GM12878 (cell line): ENCODE results near the gene SLAMF9. TPM values are rescaled to one million over a fixed set of nuclear protein-coding genes. Genes with fewer than 3 reads are reported as not detected.

Source experiments
- ATAC-seq: fragments of 200-7000 bp; cut with Tn5 transposase; 3 replicates; pipeline ENCODE4 v1.9.1; 2020; ENCODE audit warnings: mild to moderate bottlenecking, moderate library complexity
- BruUV-seq: library from RNA; stranded (reverse); fragments of 400-500 nt; replicated peaks from 2 replicates; lab custom pipeline; 2021; lab: Mats Ljungman, UMichigan
- CTCF ChIA-PET: fragments of 300-600 bp; sonication (Branson Sonifier 250); formaldehyde crosslinking; extraction: SDS; loops from one replicate; lab custom pipeline; 2021; ENCODE audit warnings: inconsistent platforms; lab: Yijun Ruan, JAX
- POLR2A ChIA-PET: fragments of 350-600 bp; formaldehyde crosslinking; extraction: SDS; loops from one replicate; lab custom pipeline; 2021; ENCODE audit warnings: inconsistent platforms; lab: Charles Lee
- RAD21 ChIA-PET: fragments of 300-600 bp; sonication (Branson Sonifier 250); formaldehyde crosslinking; loops from one replicate; lab custom pipeline; 2023; ENCODE audit warnings: antibody characterized with exemption; ENCODE audit not compliant: unreplicated experiment; lab: Charles Lee
- SMC1A ChIA-PET: fragments of 300-600 bp; sonication (Branson Sonifier 250); formaldehyde crosslinking; loops from one replicate; lab custom pipeline; 2023; ENCODE audit not compliant: unreplicated experiment, uncharacterized antibody; lab: Charles Lee
- DNase-seq: peaks from one replicate; pipeline ENCODE4 v3.0.0-alpha.2; 2011; ENCODE audit warnings: low read depth, low spot score
- FAIRE-seq: peaks from 3 replicates; lab custom pipeline; 2011; peaks lifted over from hg19 to GRCh38; lab: Jason Lieb, UNC
- H2AFZ ChIP-seq: 2 replicates; pipeline ENCODE4 v1.6.0; 2011; ENCODE audit warnings: low read depth, low read length, control low read depth; ENCODE audit not compliant: control insufficient read depth
- H3K27ac ChIP-seq: 2 replicates; pipeline ENCODE4 v1.5.1; 2011; ENCODE audit warnings: control low read depth; ENCODE audit not compliant: control insufficient read depth, insufficient read depth
- H3K27me3 ChIP-seq, 2 experiments: replicated peaks in 1 of 2; 2 replicates each; pipeline versions ENCODE4 v1.6.0 to v1.6.1; 2011; ENCODE audit warnings: low read length in 1 of 2; ENCODE audit not compliant: control insufficient read depth in 2 of 2, insufficient read depth in 2 of 2
- H3K36me3 ChIP-seq, 2 experiments: 2 replicates each; pipeline ENCODE4 v1.5.1; 2011; ENCODE audit warnings: low read length in 1 of 2; ENCODE audit not compliant: control insufficient read depth in 2 of 2, insufficient read depth in 2 of 2
- H3K4me1 ChIP-seq: 2 replicates; pipeline ENCODE4 v1.6.1; 2011; ENCODE audit warnings: mild to moderate bottlenecking, low read length, moderate library complexity, mixed read lengths; ENCODE audit not compliant: control insufficient read depth, insufficient read depth
- H3K4me2 ChIP-seq: 2 replicates; pipeline ENCODE4 v1.6.0; 2011; ENCODE audit warnings: control low read depth; ENCODE audit not compliant: control insufficient read depth, insufficient read depth
- H3K4me3 ChIP-seq: fragments of 200-600 bp; sonication (generic); 2 replicates; pipeline ENCODE4 v1.5.1; 2016
- H3K79me2 ChIP-seq: 2 replicates; pipeline ENCODE4 v1.6.0; 2011; ENCODE audit warnings: low read length; ENCODE audit not compliant: control insufficient read depth, insufficient read depth
- H3K9ac ChIP-seq: 2 replicates; pipeline ENCODE4 v1.8.0; 2011; ENCODE audit warnings: low read length, control low read depth, mixed read lengths; ENCODE audit not compliant: control insufficient read depth, insufficient read depth
- H3K9me3 ChIP-seq: replicated peaks from 3 replicates; pipeline ENCODE4 v1.5.1; 2011; ENCODE audit warnings: mild to moderate bottlenecking, low read length; ENCODE audit not compliant: control insufficient read depth, insufficient read depth
- H4K20me1 ChIP-seq: 2 replicates; pipeline ENCODE4 v1.6.0; 2011; ENCODE audit not compliant: control insufficient read depth, insufficient read depth
- CBX5 ChIP-seq: sonication (generic); IDR thresholded peaks from 2 replicates; pipeline ENCODE4 v1.6.1; 2016; ENCODE audit warnings: low read depth, moderate library complexity, mild to moderate bottlenecking, inconsistent platforms
- ESRRA ChIP-seq: IDR thresholded peaks from 2 replicates; pipeline ENCODE4 v1.6.1; 2012; ENCODE audit warnings: mild to moderate bottlenecking, low read length, improper control_type of control experiment
- HCFC1 ChIP-seq: fragments of 150-350 bp; IDR thresholded peaks from 2 replicates; pipeline ENCODE4 v1.6.1; 2014; ENCODE audit warnings: low read length
- HDAC6 ChIP-seq: fragments of 200-600 bp; sonication (generic); IDR thresholded peaks from one replicate; pipeline ENCODE4 v1.8.0; 2017; ENCODE audit warnings: antibody characterized with exemption; ENCODE audit not compliant: unreplicated experiment
- PRDM15 ChIP-seq: fragments of 450-650 bp; formaldehyde crosslinking; IDR thresholded peaks from 2 replicates; pipeline ENCODE4 v1.4.0; 2020; ENCODE audit warnings: mild to moderate bottlenecking, moderate library complexity
- RCOR1 ChIP-seq: conservative IDR thresholded peaks from 2 replicates; pipeline ENCODE4 v1.6.1; 2012; ENCODE audit warnings: low read depth, low read length, improper control_type of control experiment
- SMC3 ChIP-seq: IDR thresholded peaks from 2 replicates; pipeline ENCODE4 v1.6.1; 2011; ENCODE audit warnings: low read length, improper control_type of control experiment, borderline replicate concordance
- ZNF207 ChIP-seq: fragments of 450-650 bp; IDR thresholded peaks from 2 replicates; pipeline ENCODE4 v1.6.1; 2014; ENCODE audit warnings: antibody characterized with exemption, mild to moderate bottlenecking, borderline replicate concordance
- WGBS: methylation state at CpG from one replicate; pipeline ENCODE4 v1.1.6; 2016; ENCODE audit warnings: low lambda C conversion rate; ENCODE audit not compliant: insufficient replicate concordance, insufficient coverage; ENCODE audit errors: missing lambda C conversion rate; 5-methylcytosine and 5-hydroxymethylcytosine counted together
- in situ Hi-C: fragments of 300-500 bp; cut with MboI; formaldehyde crosslinking; loops from 9 replicates; pipeline ENCODE4 v1.14.3; 2018; ENCODE audit warnings: mixed read lengths
- intact Hi-C: fragments of 100-400 bp; cut with micrococcal nuclease; formaldehyde crosslinking; loops from one replicate; pipeline ENCODE4 v1.14.2; 2022; ENCODE audit not compliant: unreplicated experiment
- polyA plus RNA-seq, 11 experiments: library from polyadenylated mRNA; depleted of rRNA in 4 of 11; unstranded in 6 of 11; stranded (reverse) in 5 of 11; fragments of >200 nt; fragmentation: Nextera tagmentation in 4 of 11; fragmentation: Illumina TruSeq in 1 of 11; extraction: Ambion mirVana in 4 of 11; extraction: Trizol in 1 of 11; gene quantifications; 1 replicate in 1 of 11; 2 replicates in 10 of 11; pipeline versions ENCODE4 v1.2.1 to v1.2.3, GENCODE V29; 2011 to 2016; ENCODE audit warnings: inconsistent platforms in 2 of 11, missing spikeins in 2 of 11, low read depth in 1 of 11
- total RNA-seq, 4 experiments: library from RNA; depleted of rRNA in 3 of 4; stranded (reverse); fragments of >200 nt in 3 of 4; fragmentation: Illumina TruSeq in 1 of 4; extraction: Trizol in 1 of 4; gene quantifications; 2 replicates each; pipeline versions ENCODE4 v1.2.1 to v1.2.3, GENCODE V29; 2013 to 2021
- TF ChIP-seq, protein P1 (sequence below): fragments of 450-650 bp; IDR thresholded peaks from 2 replicates; pipeline ENCODE4 v1.6.1; 2017; ENCODE audit warnings: mild to moderate bottlenecking
- TF ChIP-seq, protein P2 (sequence below): fragments of 450-650 bp; IDR thresholded peaks from 2 replicates; pipeline ENCODE4 v1.6.1; 2016; ENCODE audit warnings: mild to moderate bottlenecking
- TF ChIP-seq, protein P3 (sequence below): fragments of 450-650 bp; IDR thresholded peaks from 2 replicates; pipeline ENCODE4 v1.6.1; 2017; ENCODE audit warnings: mild to moderate bottlenecking, moderate library complexity

SLAMF9 gene
- total and polyA plus RNA-seq, 10 of the 15 experiments (the other 5 are each of a cell fraction or from before 2014, with no cell fraction given), result not detected

- TF ChIP-seq HCFC1, result no peak
- TF ChIP-seq, protein P1, sequence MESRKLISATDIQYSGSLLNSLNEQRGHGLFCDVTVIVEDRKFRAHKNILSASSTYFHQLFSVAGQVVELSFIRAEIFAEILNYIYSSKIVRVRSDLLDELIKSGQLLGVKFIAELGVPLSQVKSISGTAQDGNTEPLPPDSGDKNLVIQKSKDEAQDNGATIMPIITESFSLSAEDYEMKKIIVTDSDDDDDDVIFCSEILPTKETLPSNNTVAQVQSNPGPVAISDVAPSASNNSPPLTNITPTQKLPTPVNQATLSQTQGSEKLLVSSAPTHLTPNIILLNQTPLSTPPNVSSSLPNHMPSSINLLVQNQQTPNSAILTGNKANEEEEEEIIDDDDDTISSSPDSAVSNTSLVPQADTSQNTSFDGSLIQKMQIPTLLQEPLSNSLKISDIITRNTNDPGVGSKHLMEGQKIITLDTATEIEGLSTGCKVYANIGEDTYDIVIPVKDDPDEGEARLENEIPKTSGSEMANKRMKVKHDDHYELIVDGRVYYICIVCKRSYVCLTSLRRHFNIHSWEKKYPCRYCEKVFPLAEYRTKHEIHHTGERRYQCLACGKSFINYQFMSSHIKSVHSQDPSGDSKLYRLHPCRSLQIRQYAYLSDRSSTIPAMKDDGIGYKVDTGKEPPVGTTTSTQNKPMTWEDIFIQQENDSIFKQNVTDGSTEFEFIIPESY, result no peak
- TF ChIP-seq, all 136 proteins: peak for 0
Observed at GRCh38 chr1:159943278-159943640, 10.8 kb downstream of the SLAMF9 start (continued).

- SMC1A ChIA-PET, result no interaction called here
- POLR2A ChIA-PET, result no interaction called here
- peaks cover 6 to 26% of the 10 kb centered on the region in 2 experiments for H3K27me3 ChIP-seq
- no peak for FAIRE-seq
- H2AFZ ChIP-seq, result no peak overlapping the region
- DNase-seq, result no peak
- peaks cover 7% of the 10 kb centered on the region for H3K4me1 ChIP-seq
- no peaks in the 10 kb centered on the region for H3K9me3 ChIP-seq
- in situ Hi-C loops, result no loop called here
- CTCF ChIA-PET, result interaction anchor here (0.8 kb wide), 1 partner anchor 64 kb away, joined by 3 read pairs; no protein-coding TSS in a partner anchor
- H4K20me1 ChIP-seq, result no peaks in the 10 kb centered on the region
- 36% methylated on average over 15 of the region's 15 CpGs for WGBS
- no peak for ATAC-seq
- no peaks in the 10 kb centered on the region for H3K79me2 ChIP-seq
- no peak overlapping the region for H3K4me2 ChIP-seq
- BruUV-seq, result no TSS peak
- RAD21 ChIA-PET, result no interaction called here
- intact Hi-C loops, result no loop called here
- H3K9ac ChIP-seq, result no peak overlapping the region
- H3K4me3 ChIP-seq, result no peak overlapping the region
- H3K36me3 ChIP-seq, result no peaks in the 10 kb centered on the region
- H3K27ac ChIP-seq, result no peak overlapping the region
- TF ChIP-seq RCOR1 (no peak), PRDM15 (CRISPR knock-in tag) (no peak), SMC3 (no peak), HDAC6 (no peak), CBX5 (no peak), ESRRA (no peak), ZNF207 (no peak)
- TF ChIP-seq, protein P2, sequence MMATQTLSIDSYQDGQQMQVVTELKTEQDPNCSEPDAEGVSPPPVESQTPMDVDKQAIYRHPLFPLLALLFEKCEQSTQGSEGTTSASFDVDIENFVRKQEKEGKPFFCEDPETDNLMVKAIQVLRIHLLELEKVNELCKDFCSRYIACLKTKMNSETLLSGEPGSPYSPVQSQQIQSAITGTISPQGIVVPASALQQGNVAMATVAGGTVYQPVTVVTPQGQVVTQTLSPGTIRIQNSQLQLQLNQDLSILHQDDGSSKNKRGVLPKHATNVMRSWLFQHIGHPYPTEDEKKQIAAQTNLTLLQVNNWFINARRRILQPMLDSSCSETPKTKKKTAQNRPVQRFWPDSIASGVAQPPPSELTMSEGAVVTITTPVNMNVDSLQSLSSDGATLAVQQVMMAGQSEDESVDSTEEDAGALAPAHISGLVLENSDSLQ, result no peak
- TF ChIP-seq, protein P3, sequence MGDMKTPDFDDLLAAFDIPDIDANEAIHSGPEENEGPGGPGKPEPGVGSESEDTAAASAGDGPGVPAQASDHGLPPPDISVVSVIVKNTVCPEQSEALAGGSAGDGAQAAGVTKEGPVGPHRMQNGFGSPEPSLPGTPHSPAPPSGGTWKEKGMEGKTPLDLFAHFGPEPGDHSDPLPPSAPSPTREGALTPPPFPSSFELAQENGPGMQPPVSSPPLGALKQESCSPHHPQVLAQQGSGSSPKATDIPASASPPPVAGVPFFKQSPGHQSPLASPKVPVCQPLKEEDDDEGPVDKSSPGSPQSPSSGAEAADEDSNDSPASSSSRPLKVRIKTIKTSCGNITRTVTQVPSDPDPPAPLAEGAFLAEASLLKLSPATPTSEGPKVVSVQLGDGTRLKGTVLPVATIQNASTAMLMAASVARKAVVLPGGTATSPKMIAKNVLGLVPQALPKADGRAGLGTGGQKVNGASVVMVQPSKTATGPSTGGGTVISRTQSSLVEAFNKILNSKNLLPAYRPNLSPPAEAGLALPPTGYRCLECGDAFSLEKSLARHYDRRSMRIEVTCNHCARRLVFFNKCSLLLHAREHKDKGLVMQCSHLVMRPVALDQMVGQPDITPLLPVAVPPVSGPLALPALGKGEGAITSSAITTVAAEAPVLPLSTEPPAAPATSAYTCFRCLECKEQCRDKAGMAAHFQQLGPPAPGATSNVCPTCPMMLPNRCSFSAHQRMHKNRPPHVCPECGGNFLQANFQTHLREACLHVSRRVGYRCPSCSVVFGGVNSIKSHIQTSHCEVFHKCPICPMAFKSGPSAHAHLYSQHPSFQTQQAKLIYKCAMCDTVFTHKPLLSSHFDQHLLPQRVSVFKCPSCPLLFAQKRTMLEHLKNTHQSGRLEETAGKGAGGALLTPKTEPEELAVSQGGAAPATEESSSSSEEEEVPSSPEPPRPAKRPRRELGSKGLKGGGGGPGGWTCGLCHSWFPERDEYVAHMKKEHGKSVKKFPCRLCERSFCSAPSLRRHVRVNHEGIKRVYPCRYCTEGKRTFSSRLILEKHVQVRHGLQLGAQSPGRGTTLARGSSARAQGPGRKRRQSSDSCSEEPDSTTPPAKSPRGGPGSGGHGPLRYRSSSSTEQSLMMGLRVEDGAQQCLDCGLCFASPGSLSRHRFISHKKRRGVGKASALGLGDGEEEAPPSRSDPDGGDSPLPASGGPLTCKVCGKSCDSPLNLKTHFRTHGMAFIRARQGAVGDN, result no peak
Observed at GRCh38 chr1:159942632-159943277, 11.3 kb downstream of the SLAMF9 start.
